ENCODE results near the gene NOL6. TPM values are rescaled to one million over a fixed set of nuclear protein-coding genes. Genes with fewer than 3 reads are reported as not detected.
A peak's percentile ranks its signal among the peaks of the same experiment; 100 is the strongest.
"Not testable (repeated sequence)": the region's sequence is repeated elsewhere in the genome, so short reads cannot be mapped to it uniquely, and the experiment has no call there.

Gene NOL6
- total RNA-seq (10 to 100 TPM; 39.1 to 41.1 TPM), polyA plus RNA-seq (10 to 100 TPM; 11.7 to 28.1 TPM)

GRCh38 chr9:33473643-33474352 lies at the start of gene NOL6:
Gene NOL6 (minus strand): TSS chr9:33473924. CDS start chr9:33473842, 82 bp downstream.
- Mint-ChIP-seq H3K27me3 (no peaks in the 10 kb centered on the region), H3K4me3 (peak within 1 kb of the TSS; percentile 95 to 100 (median 99)), H3K9me3 (no peaks in the 10 kb centered on the region), H3K4me1 (peaks cover 11 to 36% (median 28%) of the 10 kb centered on the region in 4 donors), H3K36me3 (peaks cover 27 to 36% of the 10 kb centered on the region in 2 donors), H3K27ac (peak within 1 kb of the TSS; percentile 90 to 100 (median 97))
- Histone ChIP-seq H3K27me3 (ENCODE audit: insufficient read depth, low read length) (no peaks in the 10 kb centered on the region), H3K27ac (ENCODE audit: low read depth, low read length) (peak within 1 kb of the TSS; percentile 62), H3K36me3 (ENCODE audit: insufficient read depth, low read length) (peaks cover 27% of the 10 kb centered on the region), H3K9me3 (ENCODE audit: control insufficient read depth in 1 of 2, low read length in 2 of 2) (no peaks in the 10 kb centered on the region), H3K4me3 (ENCODE audit: low read length in 2 of 2) (peak within 1 kb of the TSS; percentile 80 to 93), H3K4me1 (ENCODE audit: insufficient read depth, low read length) (peaks cover 27% of the 10 kb centered on the region)
- CTCF ChIA-PET (ENCODE audit: partially characterized antibody): interaction anchor here (0.7 to 24.2 kb wide), 10 partner anchors 9 to 340 kb away, joined by 3 to 562 read pairs (median 17); partner anchors contain the start of genes AQP3, AQP7 and NFX1
- POLR2A ChIA-PET (ENCODE audit: partially characterized antibody): interaction anchor here (0.6 to 4.0 kb wide), 19 partner anchors 14 to 903 kb away, joined by 3 to 77 read pairs (median 5); partner anchors contain the start of genes AQP3, B4GALT1, DNAJA1 and MYORG
- peak; percentile 98 to 99 (median 98) for DNase-seq
- intact Hi-C loops (cut with micrococcal nuclease): loop anchor here (1.0 to 10.0 kb wide), 6 partner anchors 15 to 251 kb away; partner anchors contain the start of genes CHMP5 and NFX1

- DNase-seq; H3K36me3 Mint-ChIP-seq; H3K9me3 Mint-ChIP-seq; H3K36me3 ChIP-seq (ENCODE audit: insufficient read depth, low read length); POLR2A ChIA-PET (ENCODE audit: partially characterized antibody); H3K27ac ChIP-seq (ENCODE audit: low read depth, low read length); CTCF ChIA-PET (ENCODE audit: partially characterized antibody); H3K4me3 Mint-ChIP-seq; H3K27me3 ChIP-seq (ENCODE audit: insufficient read depth, low read length); H3K4me3 ChIP-seq (ENCODE audit: low read length in 2 of 2); intact Hi-C loops (cut with micrococcal nuclease); H3K4me1 ChIP-seq (ENCODE audit: insufficient read depth, low read length); H3K9me3 ChIP-seq (ENCODE audit: control insufficient read depth in 1 of 2, low read length in 2 of 2); H3K27ac Mint-ChIP-seq: not testable (repeated sequence)
- Mint-ChIP-seq H3K4me1 (peaks cover 0 to 15% (median 6%) of the 10 kb centered on the region in 4 donors), H3K27me3 (peaks cover 25 to 34% of the 10 kb centered on the region in 2 donors)
Measured at GRCh38 chr9:33521861-33522260, 48.1 kb upstream of the NOL6 start.

GRCh38 chr9:33517934-33518577 lies 44.3 kb upstream of the NOL6 start:
- H3K4me1 Mint-ChIP-seq; H3K9me3 Mint-ChIP-seq; POLR2A ChIA-PET (ENCODE audit: partially characterized antibody); H3K36me3 Mint-ChIP-seq; H3K27ac Mint-ChIP-seq; H3K36me3 ChIP-seq (ENCODE audit: insufficient read depth, low read length); H3K27ac ChIP-seq (ENCODE audit: low read depth, low read length); H3K27me3 ChIP-seq (ENCODE audit: insufficient read depth, low read length); H3K4me3 ChIP-seq (ENCODE audit: low read length in 2 of 2); H3K4me1 ChIP-seq (ENCODE audit: insufficient read depth, low read length); H3K9me3 ChIP-seq (ENCODE audit: control insufficient read depth in 1 of 2, low read length in 2 of 2); DNase-seq; H3K4me3 Mint-ChIP-seq: not testable (repeated sequence)
- CTCF ChIA-PET (ENCODE audit: partially characterized antibody): interaction anchor here (1.1 to 2.8 kb wide), 4 partner anchors 44 to 144 kb away, joined by 3 to 18 read pairs (median 8); partner anchors contain the start of gene NOL6
- intact Hi-C loops (cut with micrococcal nuclease): loop anchor here (1.0 to 10.0 kb wide), 3 partner anchors 63 to 143 kb away; no protein-coding TSS in a partner anchor
- peaks cover 9 to 14% of the 10 kb centered on the region in 2 donors for H3K27me3 Mint-ChIP-seq

- H3K36me3 ChIP-seq (ENCODE audit: insufficient read depth, low read length): no peaks in the 10 kb centered on the region
- peak in 1 of 5 donors; percentile 20 for DNase-seq
- Mint-ChIP-seq H3K27ac (no peak overlapping the region), H3K36me3 (no peaks in the 10 kb centered on the region), H3K27me3 (peaks cover 7 to 9% of the 10 kb centered on the region in 2 donors), H3K4me3 (no peak overlapping the region), H3K9me3 (peaks cover 0 to 7% (median 0%) of the 10 kb centered on the region in 8 donors), H3K4me1 (no peaks in the 10 kb centered on the region)
- intact Hi-C loops (cut with micrococcal nuclease): loop anchor here (1.0 to 10.0 kb wide), 3 partner anchors 63 to 142 kb away; no protein-coding TSS in a partner anchor
- H3K4me3 ChIP-seq (ENCODE audit: low read length in 2 of 2): no peak overlapping the region
- no peaks in the 10 kb centered on the region for H3K4me1 ChIP-seq (ENCODE audit: insufficient read depth, low read length)
- ChIA-PET POLR2A (ENCODE audit: partially characterized antibody) (no interaction called here), CTCF (ENCODE audit: partially characterized antibody) (interaction anchor here (0.9 to 2.8 kb wide), 5 partner anchors 44 to 143 kb away, joined by 3 to 18 read pairs (median 4); partner anchors contain the start of gene NOL6)
- H3K9me3 ChIP-seq (ENCODE audit: control insufficient read depth in 1 of 2, low read length in 2 of 2): no peaks in the 10 kb centered on the region
- H3K27me3 ChIP-seq (ENCODE audit: insufficient read depth, low read length): no peaks in the 10 kb centered on the region
- H3K27ac ChIP-seq (ENCODE audit: low read depth, low read length): no peak overlapping the region
Measured at GRCh38 chr9:33517373-33517772, 43.6 kb upstream of the NOL6 start.

- H3K27ac Mint-ChIP-seq; H3K4me3 ChIP-seq (ENCODE audit: low read length in 2 of 2); H3K27me3 ChIP-seq (ENCODE audit: insufficient read depth, low read length); H3K9me3 Mint-ChIP-seq; H3K4me1 ChIP-seq (ENCODE audit: insufficient read depth, low read length); DNase-seq; H3K9me3 ChIP-seq (ENCODE audit: control insufficient read depth in 1 of 2, low read length in 2 of 2); H3K4me1 Mint-ChIP-seq; H3K36me3 ChIP-seq (ENCODE audit: insufficient read depth, low read length); H3K36me3 Mint-ChIP-seq; H3K4me3 Mint-ChIP-seq; H3K27me3 Mint-ChIP-seq; H3K27ac ChIP-seq (ENCODE audit: low read depth, low read length): not testable (repeated sequence)
- intact Hi-C loops (cut with micrococcal nuclease): loop anchor here (10.0 kb wide), 1 partner anchor 62 kb away; no protein-coding TSS in a partner anchor
- ChIA-PET POLR2A (ENCODE audit: partially characterized antibody) (interaction anchor here (0.6 kb wide), 1 partner anchor 113 kb away, joined by 4 read pairs; no protein-coding TSS in a partner anchor), CTCF (ENCODE audit: partially characterized antibody) (interaction anchor here (2.5 kb wide), 1 partner anchor 113 kb away, joined by 13 read pairs; no protein-coding TSS in a partner anchor)
Measured at GRCh38 chr9:33516397-33516796, 42.7 kb upstream of the NOL6 start.

- H3K4me3 ChIP-seq (ENCODE audit: low read length in 2 of 2); H3K27me3 Mint-ChIP-seq; H3K4me1 ChIP-seq (ENCODE audit: insufficient read depth, low read length); H3K4me1 Mint-ChIP-seq; H3K27ac Mint-ChIP-seq; CTCF ChIA-PET (ENCODE audit: partially characterized antibody); H3K4me3 Mint-ChIP-seq; H3K9me3 ChIP-seq (ENCODE audit: control insufficient read depth in 1 of 2, low read length in 2 of 2); H3K27ac ChIP-seq (ENCODE audit: low read depth, low read length); H3K36me3 ChIP-seq (ENCODE audit: insufficient read depth, low read length); DNase-seq; H3K27me3 ChIP-seq (ENCODE audit: insufficient read depth, low read length); POLR2A ChIA-PET (ENCODE audit: partially characterized antibody); H3K36me3 Mint-ChIP-seq; H3K9me3 Mint-ChIP-seq: not testable (repeated sequence)
- intact Hi-C loops (cut with micrococcal nuclease): loop anchor here (10.0 kb wide), 1 partner anchor 61 kb away; no protein-coding TSS in a partner anchor
Measured at GRCh38 chr9:33515342-33515995, 41.7 kb upstream of the NOL6 start.

GRCh38 chr9:33512535-33512934 lies 38.8 kb upstream of the NOL6 start:
- H3K27me3 ChIP-seq (ENCODE audit: insufficient read depth, low read length); H3K9me3 ChIP-seq (ENCODE audit: control insufficient read depth in 1 of 2, low read length in 2 of 2); H3K4me1 Mint-ChIP-seq; H3K4me3 ChIP-seq (ENCODE audit: low read length in 2 of 2); H3K4me3 Mint-ChIP-seq; DNase-seq; H3K27ac Mint-ChIP-seq; POLR2A ChIA-PET (ENCODE audit: partially characterized antibody); CTCF ChIA-PET (ENCODE audit: partially characterized antibody); H3K9me3 Mint-ChIP-seq; H3K27me3 Mint-ChIP-seq; H3K4me1 ChIP-seq (ENCODE audit: insufficient read depth, low read length); H3K36me3 Mint-ChIP-seq; H3K27ac ChIP-seq (ENCODE audit: low read depth, low read length); H3K36me3 ChIP-seq (ENCODE audit: insufficient read depth, low read length): not testable (repeated sequence)
- intact Hi-C loops (cut with micrococcal nuclease): loop anchor here (10.0 kb wide), 1 partner anchor 58 kb away; no protein-coding TSS in a partner anchor
